NT2/D1 (cell line): ENCODE data around the gene ESRP2.

Experiments
- SUZ12 ChIP-seq: IDR thresholded peaks from 2 replicates; pipeline ENCODE4 v1.6.1; 2011; ENCODE audit not compliant: insufficient read length, insufficient read depth; ENCODE audit errors: extremely low read depth
- YY1 ChIP-seq: IDR thresholded peaks from 2 replicates; pipeline ENCODE4 v1.6.1; 2011; ENCODE audit not compliant: insufficient read length, insufficient read depth
- ZNF274 ChIP-seq: IDR thresholded peaks from 2 replicates; pipeline ENCODE4 v1.6.1; 2011; ENCODE audit warnings: mild to moderate bottlenecking, low read depth, low read length

DNA sequence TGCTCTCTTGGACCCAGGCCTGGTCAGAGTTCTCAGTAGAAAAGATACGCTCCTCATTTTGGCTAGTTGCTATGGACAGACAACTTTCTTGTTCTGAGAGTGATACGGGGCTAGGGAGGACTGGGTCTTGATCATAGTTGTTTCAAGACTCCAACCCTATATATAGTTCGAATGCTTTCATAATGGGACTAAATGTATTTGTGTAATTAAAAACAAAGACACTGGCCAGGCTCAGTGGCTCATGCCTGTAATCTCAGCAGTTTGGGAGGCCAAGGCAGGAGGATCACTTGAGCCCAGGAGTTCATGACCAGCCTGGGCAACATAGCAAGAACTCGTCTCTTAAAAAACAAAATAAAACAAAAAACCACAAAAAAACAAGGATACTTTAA is 46.1 kb upstream of the ESRP2 start:
- TF ChIP-seq ZNF274: no peak
- TF ChIP-seq YY1: no peak
- no peak for TF ChIP-seq SUZ12
